GM13977 (cell line): ENCODE results near the gene IFNA6.

ENCODE experiments used
- DNase-seq: peaks from one replicate; pipeline ENCODE4 v3.0.0; 2012; ENCODE audit warnings: low spot score
- in situ Hi-C: fragments of 300-500 bp; cut with MboI; formaldehyde crosslinking; loops from one replicate; pipeline ENCODE4 v1.12.0; 2022; ENCODE audit warnings: low sequenced_read_pairs, low pct_unique_long_range_greater_than_20kb, mixed read lengths, inconsistent platforms; ENCODE audit not compliant: unreplicated experiment
- TF ChIP-seq, protein P1 (sequence below): IDR thresholded peaks from 2 replicates; pipeline ENCODE4 v1.5.1; 2012; ENCODE audit warnings: mild to moderate bottlenecking, control low read depth; ENCODE audit not compliant: insufficient read depth; ENCODE audit errors: extremely low read depth, missing control alignments

Gene IFNA6

DNA sequence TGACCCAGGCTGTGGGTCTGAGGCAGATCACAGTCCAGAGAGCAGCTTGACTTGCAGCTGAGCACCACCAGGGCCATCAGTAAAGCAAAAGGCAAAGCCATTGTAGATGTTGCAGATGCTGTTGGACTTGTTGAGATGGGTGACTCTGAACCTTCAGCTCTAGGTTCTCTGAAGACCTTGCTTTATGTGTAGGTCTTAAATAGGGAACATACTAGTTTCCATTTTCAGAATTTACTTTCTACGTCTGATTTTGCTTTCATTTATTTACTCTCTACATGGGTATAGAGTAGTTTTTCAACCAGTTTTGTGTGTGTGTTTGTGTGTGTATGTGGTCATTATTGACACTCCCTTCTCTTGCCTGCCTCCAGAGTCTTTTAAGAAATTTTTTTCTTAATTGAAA lies at the start of gene IFNA6:
Gene IFNA6, minus strand, starts transcription at position 101 of the 400 bp plus-strand sequence. Its CDS starts 0 bp downstream, at position 101.
- in situ Hi-C loops, result no loop called here
- TF ChIP-seq, protein P1, sequence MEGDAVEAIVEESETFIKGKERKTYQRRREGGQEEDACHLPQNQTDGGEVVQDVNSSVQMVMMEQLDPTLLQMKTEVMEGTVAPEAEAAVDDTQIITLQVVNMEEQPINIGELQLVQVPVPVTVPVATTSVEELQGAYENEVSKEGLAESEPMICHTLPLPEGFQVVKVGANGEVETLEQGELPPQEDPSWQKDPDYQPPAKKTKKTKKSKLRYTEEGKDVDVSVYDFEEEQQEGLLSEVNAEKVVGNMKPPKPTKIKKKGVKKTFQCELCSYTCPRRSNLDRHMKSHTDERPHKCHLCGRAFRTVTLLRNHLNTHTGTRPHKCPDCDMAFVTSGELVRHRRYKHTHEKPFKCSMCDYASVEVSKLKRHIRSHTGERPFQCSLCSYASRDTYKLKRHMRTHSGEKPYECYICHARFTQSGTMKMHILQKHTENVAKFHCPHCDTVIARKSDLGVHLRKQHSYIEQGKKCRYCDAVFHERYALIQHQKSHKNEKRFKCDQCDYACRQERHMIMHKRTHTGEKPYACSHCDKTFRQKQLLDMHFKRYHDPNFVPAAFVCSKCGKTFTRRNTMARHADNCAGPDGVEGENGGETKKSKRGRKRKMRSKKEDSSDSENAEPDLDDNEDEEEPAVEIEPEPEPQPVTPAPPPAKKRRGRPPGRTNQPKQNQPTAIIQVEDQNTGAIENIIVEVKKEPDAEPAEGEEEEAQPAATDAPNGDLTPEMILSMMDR, result no peak

DNA sequence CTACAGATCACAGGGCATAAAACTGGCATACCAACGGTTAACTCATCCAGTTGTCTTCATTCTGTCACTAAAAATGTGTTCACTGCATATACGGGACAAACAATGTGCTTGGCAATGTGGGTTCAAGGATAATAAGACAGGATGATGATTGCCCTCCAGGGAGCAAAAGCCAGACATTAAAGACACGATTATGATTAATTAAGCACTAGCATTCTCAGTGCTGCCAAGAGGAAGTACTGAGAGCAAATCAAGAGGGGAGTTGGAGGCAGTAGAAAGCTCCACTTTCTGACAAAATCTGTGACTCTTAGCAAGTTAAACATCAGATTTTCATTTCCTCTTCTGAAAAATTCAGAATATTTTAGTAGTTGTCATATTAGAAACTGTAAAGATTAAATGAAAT lies 49.3 kb upstream of the IFNA6 start:
- in situ Hi-C loops, result loop anchor here (10.0 kb wide), 1 partner anchor 65 kb away; the partner anchor contains the start of gene KLHL9
- TF ChIP-seq, protein P1, result no peak
- DNase-seq, result no peak

More for the DNA sequence above, at the start of gene IFNA6:
- DNase-seq, result no peak

- no peak for DNase-seq
- in situ Hi-C loops, result loop anchor here (10.0 kb wide), 1 partner anchor 64 kb away; the partner anchor contains the start of gene KLHL9
- TF ChIP-seq, protein P1, result no peak
Measured at GRCh38 chr9:21398955-21399489, 48.3 kb upstream of the IFNA6 start.

DNA sequence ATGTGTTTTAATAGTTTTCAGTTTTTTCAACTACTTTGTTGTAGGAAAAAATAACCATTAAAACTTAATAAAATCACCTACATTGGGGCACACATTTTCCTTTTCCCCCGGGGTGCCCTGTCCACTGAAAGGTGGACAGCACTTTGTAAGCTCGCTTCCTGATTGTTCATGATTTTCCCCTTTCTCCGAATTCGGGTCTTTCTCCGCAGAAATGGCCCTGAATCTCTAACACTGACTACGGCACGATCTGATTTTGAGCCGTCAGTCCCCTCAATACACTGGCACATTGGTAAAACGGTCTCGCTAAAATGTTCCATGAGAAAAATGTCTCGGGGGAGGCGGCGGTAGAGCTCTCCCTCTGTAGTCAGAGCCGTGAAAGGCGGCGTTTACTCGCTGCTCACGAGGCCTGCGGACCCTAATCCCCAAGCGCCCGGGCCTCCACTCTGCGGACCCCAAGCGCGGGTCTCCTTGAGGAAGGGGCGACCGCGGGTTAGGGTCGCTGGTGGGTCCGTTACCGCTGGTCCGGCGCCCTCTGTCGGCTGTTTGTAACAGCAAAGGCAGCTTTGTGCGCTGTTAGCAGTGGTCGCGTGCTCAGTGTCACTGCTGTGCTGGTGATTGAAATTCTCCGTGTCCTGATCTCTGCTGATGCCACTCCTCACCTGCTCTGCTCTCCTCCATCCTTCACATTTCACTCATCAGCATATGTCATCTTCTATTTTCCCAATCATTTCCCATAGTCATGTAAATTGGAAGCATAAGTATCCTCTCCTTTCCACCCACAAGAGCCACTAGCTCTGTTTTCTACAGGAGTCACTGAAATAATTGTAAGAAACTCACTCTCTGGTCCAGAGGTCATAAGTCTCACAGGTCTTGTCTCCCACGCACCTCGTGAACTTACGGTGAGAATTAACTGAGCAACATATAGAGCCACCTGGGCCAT lies 45.4 kb upstream of the IFNA6 start:
- peak; percentile 41 for DNase-seq
- in situ Hi-C loops, result loop anchor here (10.0 kb wide), 1 partner anchor 61 kb away; the partner anchor contains the start of gene KLHL9
- TF ChIP-seq, protein P1, result peak; percentile 92

DNA sequence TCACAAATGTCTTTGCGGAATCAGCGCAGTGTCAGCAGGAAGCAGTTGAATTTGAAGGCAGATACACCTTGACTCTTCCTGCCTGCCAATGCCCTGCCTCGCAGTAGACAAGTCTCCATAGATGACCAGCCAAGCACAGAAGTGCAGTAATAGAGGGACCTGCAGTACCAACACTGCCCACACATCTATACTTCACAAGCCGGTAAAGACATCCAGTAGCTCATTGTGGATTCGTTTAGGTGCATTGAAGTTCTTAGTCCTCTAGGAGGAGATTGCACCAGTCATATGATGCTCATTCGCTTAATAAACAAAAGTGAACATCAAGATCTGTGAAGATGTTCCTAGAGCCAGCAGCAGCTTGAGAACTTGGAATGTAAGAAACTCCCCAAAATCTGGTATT lies 41.6 kb upstream of the IFNA6 start:
- DNase-seq, result no peak
- TF ChIP-seq, protein P1, result no peak
- in situ Hi-C loops, result loop anchor here (10.0 kb wide), 1 partner anchor 57 kb away; the partner anchor contains the start of gene KLHL9

DNA sequence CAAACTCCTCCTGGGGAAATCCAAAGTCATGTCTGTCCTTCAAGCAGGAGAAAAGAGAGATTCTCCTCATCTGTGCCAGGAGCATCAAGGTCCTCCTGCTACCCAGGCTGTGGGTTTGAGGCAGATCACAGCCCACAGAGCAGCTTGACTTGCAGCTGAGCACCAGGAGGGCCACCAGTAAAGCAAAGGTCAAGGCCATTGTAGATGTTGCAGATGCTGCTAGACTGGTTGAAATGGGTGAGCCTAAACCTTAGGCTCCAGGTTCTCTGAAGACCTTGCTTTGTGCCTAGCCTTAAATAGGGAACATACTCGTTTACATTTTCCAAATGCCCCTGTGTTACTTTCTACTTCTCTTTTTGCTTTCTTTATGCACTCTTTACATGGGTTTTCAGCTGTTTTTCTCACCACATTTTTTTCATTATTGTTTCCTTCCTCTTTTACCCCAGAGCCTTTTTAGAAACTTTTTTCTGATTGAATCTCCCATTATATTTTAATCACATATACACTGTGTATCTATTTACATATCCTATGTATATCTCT lies 34.5 kb upstream of the IFNA6 start, which contains the start of gene IFNA2:
Gene IFNA2, minus strand, starts transcription at position 268 of the 540 bp plus-strand sequence. Its CDS starts 69 bp downstream, at position 199.
- DNase-seq, result no peak
- TF ChIP-seq, protein P1, result no peak
- in situ Hi-C loops, result no loop called here
